ENCODE measurements around the gene CTIF.

Gene CTIF

GRCh38 chr18:48663931-48664847 lies 125.4 kb downstream of the CTIF start:
- Histone ChIP-seq H3K27ac (no peak overlapping the region), H3K4me3 (ENCODE audit: low read depth, low read length) (no peak overlapping the region), H3K27me3 (ENCODE audit: control insufficient read depth, insufficient read depth, low read length) (no peaks in the 10 kb centered on the region), H3K9ac (no peak overlapping the region), H3K9me3 (ENCODE audit: control insufficient read depth, low read length) (no peaks in the 10 kb centered on the region), H3K36me3 (ENCODE audit: control insufficient read depth, insufficient read depth, low read length) (no peaks in the 10 kb centered on the region), H3K4me1 (peaks cover 12% of the 10 kb centered on the region), H2AFZ (no peak overlapping the region), H3K79me2 (peaks cover 2% of the 10 kb centered on the region), H3K4me2 (ENCODE audit: low read length) (no peak overlapping the region)
- TF ChIP-seq, protein P1, sequence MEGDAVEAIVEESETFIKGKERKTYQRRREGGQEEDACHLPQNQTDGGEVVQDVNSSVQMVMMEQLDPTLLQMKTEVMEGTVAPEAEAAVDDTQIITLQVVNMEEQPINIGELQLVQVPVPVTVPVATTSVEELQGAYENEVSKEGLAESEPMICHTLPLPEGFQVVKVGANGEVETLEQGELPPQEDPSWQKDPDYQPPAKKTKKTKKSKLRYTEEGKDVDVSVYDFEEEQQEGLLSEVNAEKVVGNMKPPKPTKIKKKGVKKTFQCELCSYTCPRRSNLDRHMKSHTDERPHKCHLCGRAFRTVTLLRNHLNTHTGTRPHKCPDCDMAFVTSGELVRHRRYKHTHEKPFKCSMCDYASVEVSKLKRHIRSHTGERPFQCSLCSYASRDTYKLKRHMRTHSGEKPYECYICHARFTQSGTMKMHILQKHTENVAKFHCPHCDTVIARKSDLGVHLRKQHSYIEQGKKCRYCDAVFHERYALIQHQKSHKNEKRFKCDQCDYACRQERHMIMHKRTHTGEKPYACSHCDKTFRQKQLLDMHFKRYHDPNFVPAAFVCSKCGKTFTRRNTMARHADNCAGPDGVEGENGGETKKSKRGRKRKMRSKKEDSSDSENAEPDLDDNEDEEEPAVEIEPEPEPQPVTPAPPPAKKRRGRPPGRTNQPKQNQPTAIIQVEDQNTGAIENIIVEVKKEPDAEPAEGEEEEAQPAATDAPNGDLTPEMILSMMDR (IDR thresholded peaks at IDR 0.05): peak; percentile 84

DNA sequence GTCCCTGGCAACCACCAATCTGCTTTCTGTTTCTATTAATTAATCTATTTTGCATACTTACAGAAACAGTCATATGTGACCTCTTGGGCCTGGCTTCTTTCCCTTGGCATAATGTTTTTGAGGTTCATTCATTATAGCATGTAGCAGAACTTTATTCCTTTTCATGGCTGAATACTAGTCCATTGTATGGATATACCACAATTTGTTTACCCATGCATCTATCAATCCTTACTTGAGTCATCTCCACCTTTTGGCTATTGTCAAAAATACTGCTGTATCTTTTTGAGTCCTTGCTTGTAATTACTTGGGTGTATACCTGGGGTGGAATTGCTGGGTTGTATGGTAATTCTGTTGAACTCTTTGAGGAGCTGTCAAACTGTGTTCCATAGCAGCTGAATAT lies 126.8 kb downstream of the CTIF start:
- no peaks in the 10 kb centered on the region for H3K9me3 ChIP-seq (ENCODE audit: control insufficient read depth, low read length)
- H3K79me2 ChIP-seq: peaks cover 2% of the 10 kb centered on the region
- no peaks in the 10 kb centered on the region for H3K27me3 ChIP-seq (ENCODE audit: control insufficient read depth, insufficient read depth, low read length)
- H3K36me3 ChIP-seq (ENCODE audit: control insufficient read depth, insufficient read depth, low read length): no peaks in the 10 kb centered on the region
- no peak overlapping the region for H3K9ac ChIP-seq
- H3K4me2 ChIP-seq (ENCODE audit: low read length): no peak overlapping the region
- no peak overlapping the region for H2AFZ ChIP-seq
- no peak overlapping the region for H3K27ac ChIP-seq
- H3K4me3 ChIP-seq (ENCODE audit: low read depth, low read length): no peak overlapping the region
- TF ChIP-seq, protein P1 (IDR thresholded peaks at IDR 0.05): no peak
- peaks cover 12% of the 10 kb centered on the region for H3K4me1 ChIP-seq

DNA sequence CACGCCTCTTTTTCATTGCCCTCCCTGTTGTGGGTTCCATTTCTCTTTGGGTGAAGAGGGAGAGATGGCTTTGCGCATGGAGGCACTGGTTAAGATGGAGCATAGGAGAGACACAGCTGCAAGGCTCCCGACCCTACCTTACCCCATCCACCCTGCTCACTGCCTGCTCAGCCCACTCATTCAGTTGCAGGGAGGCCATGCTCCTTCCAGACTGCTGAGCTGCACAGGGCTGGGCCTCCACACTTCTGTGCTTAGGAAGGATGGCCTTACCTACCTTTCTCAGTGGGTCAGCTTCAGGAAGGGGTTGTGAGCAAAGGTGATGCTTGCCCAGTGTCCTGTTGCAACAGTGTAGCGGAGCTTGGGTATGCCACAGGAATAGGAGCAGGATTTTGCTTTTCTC lies 127.8 kb downstream of the CTIF start:
- TF ChIP-seq, protein P1 (IDR thresholded peaks at IDR 0.05): no peak
- Histone ChIP-seq H3K27ac (no peak overlapping the region), H3K27me3 (ENCODE audit: control insufficient read depth, insufficient read depth, low read length) (no peaks in the 10 kb centered on the region), H3K9me3 (ENCODE audit: control insufficient read depth, low read length) (no peaks in the 10 kb centered on the region), H3K9ac (no peak overlapping the region), H2AFZ (no peak overlapping the region), H3K4me2 (ENCODE audit: low read length) (no peak overlapping the region), H3K4me3 (ENCODE audit: low read depth, low read length) (no peak overlapping the region), H3K4me1 (peaks cover 12% of the 10 kb centered on the region), H3K36me3 (ENCODE audit: control insufficient read depth, insufficient read depth, low read length) (no peaks in the 10 kb centered on the region), H3K79me2 (peaks cover 2% of the 10 kb centered on the region)

- Histone ChIP-seq H3K9ac (no peak overlapping the region), H3K4me2 (ENCODE audit: low read length) (no peak overlapping the region), H3K4me1 (peaks cover 4% of the 10 kb centered on the region), H3K9me3 (ENCODE audit: control insufficient read depth, low read length) (no peaks in the 10 kb centered on the region), H3K27ac (no peak overlapping the region), H3K4me3 (ENCODE audit: low read depth, low read length) (no peak overlapping the region), H3K36me3 (ENCODE audit: control insufficient read depth, insufficient read depth, low read length) (no peaks in the 10 kb centered on the region), H2AFZ (no peak overlapping the region), H3K27me3 (ENCODE audit: control insufficient read depth, insufficient read depth, low read length) (no peaks in the 10 kb centered on the region), H3K79me2 (peaks cover 2% of the 10 kb centered on the region)
- TF ChIP-seq, protein P1 (IDR thresholded peaks at IDR 0.05): no peak
Measured at GRCh38 chr18:48667276-48668254, 128.7 kb downstream of the CTIF start.
